Mesodermal cell (in vitro differentiated cells): Measurements from ENCODE around the gene VILL.

Experiments used
- H3K27ac ChIP-seq: 2 replicates; pipeline ENCODE4 v1.7.0; 2013; ENCODE audit warnings: mild to moderate bottlenecking, low read depth, low read length, moderate library complexity; ENCODE audit not compliant: severe bottlenecking
- H3K36me3 ChIP-seq: 2 replicates; pipeline ENCODE4 v1.7.1; 2013; ENCODE audit warnings: mild to moderate bottlenecking, low read length, moderate library complexity; ENCODE audit not compliant: control insufficient read depth, insufficient read depth
- H3K4me1 ChIP-seq: one replicate; pipeline ENCODE4 v1.7.1; 2013; ENCODE audit warnings: mild to moderate bottlenecking, low read length; ENCODE audit not compliant: insufficient read depth, control insufficient read depth, poor library complexity, severe bottlenecking
- H3K4me3 ChIP-seq: 2 replicates; pipeline ENCODE4 v1.7.0; 2013; ENCODE audit warnings: low read length, control low read depth, mild to moderate bottlenecking; ENCODE audit not compliant: insufficient read depth, poor library complexity, severe bottlenecking; ENCODE audit errors: extremely low read depth
- H3K9me3 ChIP-seq: 2 replicates; pipeline ENCODE4 v1.7.1; 2013; ENCODE audit warnings: mild to moderate bottlenecking, low read length, moderate library complexity; ENCODE audit not compliant: control insufficient read depth
- WGBS, 2 experiments: methylation state at CpG; one replicate each; pipeline ENCODE4 v1.1.5; 2013; ENCODE audit warnings: missing lambda C conversion rate in 2 of 2; ENCODE audit not compliant: insufficient coverage in 2 of 2; 5-methylcytosine and 5-hydroxymethylcytosine counted together

Gene VILL

DNA sequence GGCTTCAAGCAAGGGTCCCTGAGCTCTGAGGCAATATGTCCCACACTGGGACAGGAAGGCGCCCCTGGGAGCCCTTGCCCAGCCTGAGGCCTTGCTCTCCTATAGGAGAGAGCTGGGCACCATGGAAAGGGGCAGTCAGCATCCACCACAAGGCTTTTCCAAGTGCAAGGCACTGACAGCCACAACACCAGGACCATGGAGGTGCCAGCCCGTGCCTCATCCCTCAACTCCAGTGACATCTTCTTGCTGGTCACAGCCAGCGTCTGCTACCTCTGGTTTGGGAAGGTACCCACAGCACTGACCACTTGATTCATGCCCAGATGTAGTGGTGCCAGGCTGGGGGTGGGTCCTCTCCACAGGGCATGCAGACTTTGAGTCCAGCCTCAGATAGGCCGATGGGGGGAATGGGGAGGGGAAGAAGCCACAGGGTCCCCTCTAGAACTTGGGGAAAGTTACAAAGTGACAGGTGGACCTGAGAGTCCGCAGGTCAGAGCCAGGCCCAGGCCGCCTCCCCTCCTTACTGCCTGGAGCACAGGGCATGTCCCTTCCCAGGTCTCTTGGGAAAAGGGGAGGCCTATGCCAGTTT lies 11.8 kb downstream of the VILL start:
- H3K36me3 ChIP-seq = no peaks in the 10 kb centered on the region
- peaks cover 10% of the 10 kb centered on the region for H3K4me1 ChIP-seq
- no peaks in the 10 kb centered on the region for H3K9me3 ChIP-seq
- no peak overlapping the region for H3K4me3 ChIP-seq
- WGBS, 2 experiments = 93 to 97% methylated on average over 3 to 5 of the region's 6 CpGs
- H3K27ac ChIP-seq = no peak overlapping the region

GRCh38 chr3:38002940-38003339 lies 12.4 kb downstream of the VILL start:
- H3K9me3 ChIP-seq = no peaks in the 10 kb centered on the region
- peaks cover 2% of the 10 kb centered on the region for H3K36me3 ChIP-seq
- no peak overlapping the region for H3K4me3 ChIP-seq
- WGBS, 2 experiments = 85 to 95% methylated on average over 7 to 9 of the region's 9 CpGs
- peaks cover 8% of the 10 kb centered on the region for H3K4me1 ChIP-seq
- no peak overlapping the region for H3K27ac ChIP-seq

GRCh38 chr3:38003371-38003816 lies 12.8 kb downstream of the VILL start:
- no peaks in the 10 kb centered on the region for H3K9me3 ChIP-seq
- no peak overlapping the region for H3K4me3 ChIP-seq
- no peak overlapping the region for H3K27ac ChIP-seq
- WGBS, 2 experiments = 51 to 60% methylated on average over 4 to 5 of the region's 7 CpGs
- H3K36me3 ChIP-seq = peaks cover 7% of the 10 kb centered on the region
- H3K4me1 ChIP-seq = peaks cover 3% of the 10 kb centered on the region

- Histone ChIP-seq H3K36me3 (peaks cover 7% of the 10 kb centered on the region), H3K27ac (no peak overlapping the region), H3K9me3 (no peaks in the 10 kb centered on the region), H3K4me3 (no peak overlapping the region), H3K4me1 (no peaks in the 10 kb centered on the region)
- 76 to 99% methylated on average over 5 to 8 of the region's 11 CpGs for WGBS, 2 experiments
Measured at GRCh38 chr3:38003817-38004414, 13.3 kb downstream of the VILL start.

GRCh38 chr3:38004415-38005075 lies 14.0 kb downstream of the VILL start:
- Histone ChIP-seq H3K4me3 (no peak overlapping the region), H3K36me3 (peaks cover 7% of the 10 kb centered on the region), H3K9me3 (no peaks in the 10 kb centered on the region), H3K4me1 (no peaks in the 10 kb centered on the region), H3K27ac (peak overlapping the region; percentile 29)
- 77 to 80% methylated on average over 13 of the region's 14 CpGs for WGBS, 2 experiments

DNA sequence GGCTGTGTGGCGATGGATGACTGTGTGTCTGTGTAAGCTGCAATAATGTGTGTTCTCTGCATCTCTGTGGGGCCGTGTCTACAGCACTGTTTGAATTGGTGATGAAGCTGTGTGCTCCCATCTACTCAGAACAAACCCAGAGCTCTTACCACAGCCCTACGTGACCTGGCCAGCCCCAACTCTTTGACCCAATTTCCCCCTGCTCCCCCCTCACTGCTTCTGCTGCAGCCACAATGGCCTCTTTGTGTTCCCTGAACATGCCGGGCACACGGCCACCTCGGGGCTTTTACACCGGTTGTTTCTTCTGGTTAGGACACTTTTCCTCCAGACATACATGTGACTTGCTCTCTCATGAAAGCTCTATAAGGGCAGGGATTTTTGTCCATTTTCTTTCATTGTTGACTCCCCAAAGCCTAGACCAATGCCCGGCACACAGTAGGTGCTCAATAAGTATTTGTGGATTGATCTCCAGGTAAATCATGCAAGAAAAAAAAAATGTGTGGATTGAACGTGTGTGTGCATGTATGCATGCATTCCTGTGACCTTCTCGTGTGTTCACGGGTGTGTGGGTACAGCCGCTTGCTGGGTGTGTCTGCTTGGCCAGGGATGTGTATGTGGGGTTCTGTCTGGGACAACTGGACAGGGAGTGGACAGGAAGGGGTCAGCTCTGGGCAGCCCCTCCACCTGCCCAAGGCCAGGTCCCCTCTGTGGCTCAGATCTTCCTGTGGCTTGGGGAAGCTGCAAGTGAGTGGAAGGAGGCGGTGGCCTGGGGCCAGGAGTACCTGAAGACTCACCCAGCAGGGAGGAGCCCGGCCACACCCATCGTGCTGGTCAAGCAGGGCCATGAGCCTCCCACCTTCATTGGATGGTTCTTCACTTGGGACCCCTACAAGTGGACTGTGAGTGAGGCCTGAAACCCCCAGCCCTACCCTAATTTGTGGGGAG lies 14.8 kb downstream of the VILL start:
- WGBS, 2 experiments = 73 to 94% methylated on average over 7 to 12 of the region's 15 CpGs
- Histone ChIP-seq H3K9me3 (no peaks in the 10 kb centered on the region), H3K27ac (peak overlapping the region; percentile 29), H3K36me3 (peaks cover 11% of the 10 kb centered on the region), H3K4me3 (no peak overlapping the region), H3K4me1 (no peaks in the 10 kb centered on the region)

DNA sequence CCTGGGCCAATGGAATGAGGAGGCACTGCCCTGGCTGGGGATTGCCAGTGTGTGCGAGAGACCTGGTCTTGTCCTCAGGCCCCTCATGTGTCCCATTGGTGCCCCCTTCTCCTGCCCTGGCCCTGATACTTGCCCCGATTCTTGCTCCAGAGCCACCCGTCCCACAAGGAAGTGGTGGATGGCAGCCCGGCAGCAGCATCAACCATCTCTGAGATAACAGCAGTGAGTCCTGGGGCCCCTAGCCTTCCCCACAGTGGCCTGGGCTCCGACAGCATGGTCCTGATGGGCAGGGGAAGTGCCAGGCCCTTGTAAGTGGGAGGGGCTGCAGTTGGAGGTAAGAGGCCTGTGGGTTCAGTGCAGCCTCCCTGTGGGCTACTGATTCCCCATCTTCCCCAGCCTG lies 15.4 kb downstream of the VILL start:
- Histone ChIP-seq H3K4me1 (no peaks in the 10 kb centered on the region), H3K4me3 (no peak overlapping the region), H3K9me3 (no peaks in the 10 kb centered on the region), H3K27ac (no peak overlapping the region), H3K36me3 (peaks cover 13% of the 10 kb centered on the region)
- 88 to 96% methylated on average over 4 to 5 of the region's 5 CpGs for WGBS, 2 experiments

DNA sequence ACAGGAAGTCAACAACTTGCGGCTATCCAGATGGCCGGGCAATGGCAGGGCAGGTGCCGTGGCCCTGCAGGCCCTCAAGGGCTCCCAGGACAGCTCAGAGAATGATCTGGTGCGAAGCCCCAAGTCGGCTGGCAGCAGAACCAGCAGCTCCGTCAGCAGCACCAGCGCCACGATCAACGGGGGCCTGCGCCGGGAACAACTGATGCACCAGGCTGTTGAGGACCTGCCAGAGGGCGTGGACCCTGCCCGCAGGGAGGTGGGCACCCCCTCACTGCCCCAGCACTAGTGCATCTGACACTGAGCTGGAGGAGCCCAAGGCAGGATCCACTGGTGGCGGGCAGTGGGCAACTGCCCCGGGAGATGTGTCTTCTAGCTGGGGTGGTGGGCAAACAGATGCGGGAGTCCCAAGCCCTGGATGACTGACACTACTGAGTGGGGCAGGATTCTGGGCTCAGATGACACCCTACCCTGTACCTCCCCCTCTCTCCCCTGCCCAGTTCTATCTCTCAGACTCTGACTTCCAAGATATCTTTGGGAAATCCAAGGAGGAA lies 15.9 kb downstream of the VILL start:
- 97 to 98% methylated on average over 11 to 14 of the region's 16 CpGs for WGBS, 2 experiments
- Histone ChIP-seq H3K4me3 (no peak overlapping the region), H3K27ac (no peak overlapping the region), H3K36me3 (peaks cover 13% of the 10 kb centered on the region), H3K9me3 (no peaks in the 10 kb centered on the region), H3K4me1 (no peaks in the 10 kb centered on the region)

DNA sequence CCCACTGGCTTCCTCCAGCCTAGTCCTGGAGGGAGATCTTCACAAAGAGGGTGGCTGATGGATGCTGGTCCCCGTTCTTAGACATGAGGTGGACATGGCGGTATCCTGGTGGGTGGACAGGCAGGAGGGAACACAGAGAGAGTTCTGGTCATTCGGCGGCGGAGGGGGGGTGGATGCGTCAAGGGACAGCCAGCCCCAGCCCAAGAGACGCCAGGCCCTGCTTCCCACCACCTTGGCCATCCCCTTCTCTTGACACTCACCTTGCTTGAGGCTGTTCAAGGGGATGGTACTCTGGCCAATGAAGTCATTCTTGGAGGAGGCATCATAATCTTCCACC lies 17.1 kb downstream of the VILL start:
- no peak overlapping the region for H3K27ac ChIP-seq
- H3K9me3 ChIP-seq = no peaks in the 10 kb centered on the region
- no peaks in the 10 kb centered on the region for H3K4me1 ChIP-seq
- H3K36me3 ChIP-seq = peaks cover 13% of the 10 kb centered on the region
- WGBS, 2 experiments = 97 to 100% methylated on average over 4 to 7 of the region's 7 CpGs
- no peak overlapping the region for H3K4me3 ChIP-seq

DNA sequence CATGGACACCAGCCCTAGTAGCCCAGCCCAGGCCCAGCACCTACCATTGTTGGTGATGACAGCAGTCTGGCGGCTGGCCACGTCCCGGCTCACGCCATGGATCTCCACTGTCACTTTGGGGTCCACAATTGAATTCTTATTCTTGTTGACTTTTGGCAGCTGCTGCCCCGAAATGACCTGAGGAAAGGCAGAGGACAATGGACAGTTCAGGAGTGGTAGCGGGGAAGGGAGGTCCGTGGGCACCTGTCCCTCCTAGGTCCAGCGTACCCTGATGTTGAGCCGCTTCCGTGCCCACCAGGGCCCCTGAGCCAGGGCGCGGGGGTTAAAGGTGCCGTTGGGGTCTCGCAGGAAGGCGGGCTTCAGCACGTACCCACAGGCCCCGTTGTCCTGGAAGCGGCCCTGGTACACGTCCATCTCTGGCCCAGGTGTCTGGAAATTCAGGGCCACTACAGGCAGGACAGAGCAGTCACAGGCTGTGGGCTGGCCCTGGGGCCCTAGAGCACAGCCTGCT lies 17.7 kb downstream of the VILL start:
- Histone ChIP-seq H3K36me3 (peaks cover 16% of the 10 kb centered on the region), H3K9me3 (no peaks in the 10 kb centered on the region), H3K4me3 (no peak overlapping the region), H3K27ac (no peak overlapping the region), H3K4me1 (no peaks in the 10 kb centered on the region)
- WGBS, 2 experiments = 96 to 98% methylated on average over 18 to 19 of the region's 19 CpGs
